Panc1 (cell line): ENCODE data around the gene ZNF462. TPM values are rescaled to one million over a fixed set of nuclear protein-coding genes. Genes with fewer than 3 reads are reported as not detected.

Experiments used
- ATAC-seq: fragments of 200-7000 bp; cut with Tn5 transposase; 2 replicates; pipeline ENCODE4 v1.9.1; 2020; ENCODE audit warnings: mild to moderate bottlenecking, moderate library complexity
- BruUV-seq: library from RNA; stranded (reverse); fragments of 400-500 nt; replicated peaks from 2 replicates; lab custom pipeline; 2021; lab: Mats Ljungman, UMichigan
- CTCF ChIA-PET: fragments of 300-600 bp; sonication (Branson Sonifier 250); formaldehyde crosslinking; loops from one replicate; lab custom pipeline; 2022; ENCODE audit warnings: antibody characterized with exemption; lab: Charles Lee
- POLR2A ChIA-PET: fragments of 300-600 bp; sonication (Branson Sonifier 250); formaldehyde crosslinking; loops from one replicate; lab custom pipeline; 2022; ENCODE audit warnings: antibody characterized with exemption; lab: Charles Lee
- DNase-seq: peaks from one replicate; pipeline ENCODE4 v3.0.0-alpha.2; 2010; ENCODE audit warnings: low read depth, low spot score
- H3K27ac ChIP-seq: 2 replicates; pipeline ENCODE4 v1.5.1; 2011; ENCODE audit warnings: mild to moderate bottlenecking, low read length, inconsistent platforms
- H3K27me3 ChIP-seq: fragments of 200-500 bp; sonication (Bioruptor generic); 2 replicates; pipeline ENCODE4 v1.6.0; 2014; ENCODE audit warnings: low read length, inconsistent platforms; ENCODE audit not compliant: control insufficient read depth, insufficient read depth
- H3K36me3 ChIP-seq: fragments of 200-500 bp; sonication (Bioruptor generic); 2 replicates; pipeline ENCODE4 v1.5.1; 2014; ENCODE audit warnings: inconsistent platforms, mild to moderate bottlenecking, low read length, moderate library complexity; ENCODE audit not compliant: control insufficient read depth, insufficient read depth
- H3K4me1 ChIP-seq: 2 replicates; pipeline ENCODE4 v1.5.1; 2011; ENCODE audit warnings: inconsistent platforms, mild to moderate bottlenecking, low read length, moderate library complexity; ENCODE audit not compliant: control insufficient read depth, insufficient read depth
- H3K4me3 ChIP-seq, 2 experiments: 2 replicates each; pipeline ENCODE4 v1.5.1; 2011 to 2012; ENCODE audit warnings: low read depth in 2 of 2, low read length in 2 of 2, mild to moderate bottlenecking in 2 of 2, inconsistent platforms in 1 of 2, moderate library complexity in 1 of 2
- H3K9me3 ChIP-seq: fragments of 200-500 bp; sonication (Bioruptor generic); 2 replicates; pipeline ENCODE4 v1.5.1; 2014; ENCODE audit warnings: low read depth, mild to moderate bottlenecking, inconsistent platforms, low read length, moderate library complexity; ENCODE audit not compliant: control insufficient read depth, insufficient read depth
- POLR2AphosphoS5 ChIP-seq: IDR thresholded peaks from 2 replicates; pipeline ENCODE4 v1.6.1; 2012; ENCODE audit warnings: mild to moderate bottlenecking, low read depth, low read length, moderate library complexity
- REST ChIP-seq, 2 experiments: IDR thresholded peaks; 2 replicates each; pipeline ENCODE4 v1.6.1; 2011 to 2012; ENCODE audit warnings: low read depth in 2 of 2, control low read depth in 1 of 2, low read length in 1 of 2, mild to moderate bottlenecking in 1 of 2, moderate library complexity in 1 of 2; ENCODE audit not compliant: insufficient read depth in 1 of 2
- SIN3A ChIP-seq: IDR thresholded peaks from 2 replicates; pipeline ENCODE4 v1.6.1; 2012; ENCODE audit warnings: low read depth, mild to moderate bottlenecking, low read length, moderate library complexity, borderline replicate concordance; ENCODE audit not compliant: insufficient read depth
- TCF7L2 ChIP-seq: IDR thresholded peaks from 2 replicates; pipeline ENCODE4 v1.6.1; 2011; ENCODE audit warnings: mild to moderate bottlenecking, low read depth, low read length, inconsistent platforms
- in situ Hi-C: cut with HindIII; loops from 2 replicates; pipeline ENCODE4 v1.10.0; 2016; ENCODE audit warnings: low sequenced_read_pairs, low pct_unique_long_range_greater_than_20kb
- intact Hi-C: fragments of 100-400 bp; cut with micrococcal nuclease; formaldehyde crosslinking; loops from one replicate; pipeline ENCODE4 v1.10.0; 2022; ENCODE audit not compliant: unreplicated experiment
- total RNA-seq: library from RNA; stranded (reverse); gene quantifications from one replicate; pipeline ENCODE4 v1.2.1, GENCODE V29; 2021; ENCODE audit not compliant: unreplicated experiment
- TF ChIP-seq, protein P1 (sequence below): fragments of 450-650 bp; IDR thresholded peaks from 2 replicates; pipeline ENCODE4 v1.5.1; 2017; ENCODE audit warnings: mild to moderate bottlenecking

Gene ZNF462
- total RNA-seq, 1 experiment from 2014 or later = 34.8 TPM

- no peaks in the 10 kb centered on the region for H3K9me3 ChIP-seq
- POLR2A ChIA-PET = no interaction called here
- DNase-seq (no peak), ATAC-seq (no peak)
- no peaks in the 10 kb centered on the region for H3K27me3 ChIP-seq
- H3K4me1 ChIP-seq = no peaks in the 10 kb centered on the region
- H3K4me3 ChIP-seq = no peak overlapping the region
- in situ Hi-C loops (no loop called here), intact Hi-C loops (no loop called here)
- TF ChIP-seq POLR2AphosphoS5 (no peak), REST (IDR thresholded peaks at IDR 0.05; ENCODE audit: insufficient read depth in 1 of 2, low read depth in 2 of 2, low read length in 1 of 2) (no peak), SIN3A (no peak), TCF7L2 (no peak)
- TF ChIP-seq, protein P1, sequence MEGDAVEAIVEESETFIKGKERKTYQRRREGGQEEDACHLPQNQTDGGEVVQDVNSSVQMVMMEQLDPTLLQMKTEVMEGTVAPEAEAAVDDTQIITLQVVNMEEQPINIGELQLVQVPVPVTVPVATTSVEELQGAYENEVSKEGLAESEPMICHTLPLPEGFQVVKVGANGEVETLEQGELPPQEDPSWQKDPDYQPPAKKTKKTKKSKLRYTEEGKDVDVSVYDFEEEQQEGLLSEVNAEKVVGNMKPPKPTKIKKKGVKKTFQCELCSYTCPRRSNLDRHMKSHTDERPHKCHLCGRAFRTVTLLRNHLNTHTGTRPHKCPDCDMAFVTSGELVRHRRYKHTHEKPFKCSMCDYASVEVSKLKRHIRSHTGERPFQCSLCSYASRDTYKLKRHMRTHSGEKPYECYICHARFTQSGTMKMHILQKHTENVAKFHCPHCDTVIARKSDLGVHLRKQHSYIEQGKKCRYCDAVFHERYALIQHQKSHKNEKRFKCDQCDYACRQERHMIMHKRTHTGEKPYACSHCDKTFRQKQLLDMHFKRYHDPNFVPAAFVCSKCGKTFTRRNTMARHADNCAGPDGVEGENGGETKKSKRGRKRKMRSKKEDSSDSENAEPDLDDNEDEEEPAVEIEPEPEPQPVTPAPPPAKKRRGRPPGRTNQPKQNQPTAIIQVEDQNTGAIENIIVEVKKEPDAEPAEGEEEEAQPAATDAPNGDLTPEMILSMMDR = no peak
- BruUV-seq = no TSS peak
- H3K27ac ChIP-seq = no peak overlapping the region
- CTCF ChIA-PET = no interaction called here
- no peaks in the 10 kb centered on the region; the same call in 1 of the 2 replicates for H3K36me3 ChIP-seq
Observed at GRCh38 chr9:107034831-107035230, 171.9 kb downstream of the ZNF462 start.

DNA sequence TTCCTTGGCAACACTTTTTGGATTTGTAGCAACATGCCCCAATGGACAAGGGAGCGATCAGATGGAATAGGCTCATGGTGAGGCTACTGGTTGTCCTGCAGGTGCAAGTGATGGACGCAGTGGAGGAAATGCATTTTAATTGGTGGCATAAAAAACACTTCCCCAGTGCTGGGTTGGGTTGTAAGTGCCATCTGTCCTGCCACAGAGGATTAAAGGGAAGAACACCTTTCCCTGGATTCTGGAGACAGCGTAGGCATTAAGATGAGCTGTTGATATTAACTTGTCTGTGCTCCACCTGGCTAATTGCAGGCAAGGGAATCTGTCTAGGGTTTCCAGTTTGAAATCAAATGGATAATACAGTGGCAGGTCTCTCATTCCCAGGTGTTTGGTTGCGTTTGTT is 173.4 kb downstream of the ZNF462 start:
- Histone ChIP-seq H3K27me3 (no peaks in the 10 kb centered on the region), H3K36me3 (no peaks in the 10 kb centered on the region; the same call in 1 of the 2 replicates), H3K27ac (no peak overlapping the region), H3K4me3 (no peak overlapping the region), H3K9me3 (no peaks in the 10 kb centered on the region), H3K4me1 (no peaks in the 10 kb centered on the region)
- no TSS peak for BruUV-seq
- in situ Hi-C loops (no loop called here), intact Hi-C loops (no loop called here)
- ATAC-seq = no peak
- TF ChIP-seq TCF7L2 = no peak
- no peak for TF ChIP-seq POLR2AphosphoS5
- TF ChIP-seq, protein P1 = no peak
- no peak for TF ChIP-seq REST (IDR thresholded peaks at IDR 0.05; ENCODE audit: insufficient read depth in 1 of 2, low read depth in 2 of 2, low read length in 1 of 2)
- no peak for TF ChIP-seq SIN3A
- CTCF ChIA-PET = no interaction called here
- DNase-seq = no peak
- POLR2A ChIA-PET = no interaction called here
